ENCODE data around the gene ZIC1. TPM values are rescaled to one million over a fixed set of nuclear protein-coding genes. Genes with fewer than 3 reads are reported as not detected.

Gene ZIC1
- total and polyA plus RNA-seq, 4 donors: under 0.01 to 0.10 TPM; not detected in 2

- peaks cover 0 to 49% (median 28%) of the 10 kb centered on the region in 3 donors for H3K27me3 ChIP-seq (ENCODE audit: control insufficient read depth in 3 of 3, insufficient read depth in 3 of 3, low read length in 2 of 3)
- H3K27ac ChIP-seq (ENCODE audit: low read depth in 1 of 2, low read length in 1 of 2): no peak overlapping the region
- no peaks in the 10 kb centered on the region for H3K4me1 ChIP-seq (ENCODE audit: control insufficient read depth in 5 of 5, insufficient read depth in 5 of 5, low read length in 5 of 5)
- DNase-seq (peak in 1 of 3 donors; percentile 11), ATAC-seq (ENCODE audit: insufficient read depth, low FRiP score) (no peak)
- no peaks in the 10 kb centered on the region for H3K9me3 ChIP-seq (ENCODE audit: control insufficient read depth in 4 of 4, insufficient read depth in 3 of 4, low read length in 3 of 4)
- H3K9ac ChIP-seq (ENCODE audit: insufficient read depth in 1 of 2, low read length in 2 of 2): no peak overlapping the region
- no peaks in the 10 kb centered on the region for H3K36me3 ChIP-seq (ENCODE audit: control insufficient read depth in 4 of 4, insufficient read depth in 4 of 4, low read length in 4 of 4)
- 73 to 74% methylated on average over 3 of the region's 3 CpGs for WGBS, 2 donors
- TF ChIP-seq, protein P1, sequence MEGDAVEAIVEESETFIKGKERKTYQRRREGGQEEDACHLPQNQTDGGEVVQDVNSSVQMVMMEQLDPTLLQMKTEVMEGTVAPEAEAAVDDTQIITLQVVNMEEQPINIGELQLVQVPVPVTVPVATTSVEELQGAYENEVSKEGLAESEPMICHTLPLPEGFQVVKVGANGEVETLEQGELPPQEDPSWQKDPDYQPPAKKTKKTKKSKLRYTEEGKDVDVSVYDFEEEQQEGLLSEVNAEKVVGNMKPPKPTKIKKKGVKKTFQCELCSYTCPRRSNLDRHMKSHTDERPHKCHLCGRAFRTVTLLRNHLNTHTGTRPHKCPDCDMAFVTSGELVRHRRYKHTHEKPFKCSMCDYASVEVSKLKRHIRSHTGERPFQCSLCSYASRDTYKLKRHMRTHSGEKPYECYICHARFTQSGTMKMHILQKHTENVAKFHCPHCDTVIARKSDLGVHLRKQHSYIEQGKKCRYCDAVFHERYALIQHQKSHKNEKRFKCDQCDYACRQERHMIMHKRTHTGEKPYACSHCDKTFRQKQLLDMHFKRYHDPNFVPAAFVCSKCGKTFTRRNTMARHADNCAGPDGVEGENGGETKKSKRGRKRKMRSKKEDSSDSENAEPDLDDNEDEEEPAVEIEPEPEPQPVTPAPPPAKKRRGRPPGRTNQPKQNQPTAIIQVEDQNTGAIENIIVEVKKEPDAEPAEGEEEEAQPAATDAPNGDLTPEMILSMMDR (IDR thresholded peaks at IDR 0.05; ENCODE audit: control extremely low read depth, extremely low read depth): no peak
- H3K4me3 ChIP-seq: no peak overlapping the region
Measured at GRCh38 chr3:147431751-147432150, 22.6 kb downstream of the ZIC1 start.

GRCh38 chr3:147447224-147447623 is 38.1 kb downstream of the ZIC1 start:
- no peaks in the 10 kb centered on the region for H3K36me3 ChIP-seq (ENCODE audit: control insufficient read depth in 4 of 4, insufficient read depth in 4 of 4, low read length in 4 of 4)
- no peak overlapping the region for H3K9ac ChIP-seq (ENCODE audit: insufficient read depth in 1 of 2, low read length in 2 of 2)
- peaks cover 0 to 2% (median 0%) of the 10 kb centered on the region in 3 donors for H3K27me3 ChIP-seq (ENCODE audit: control insufficient read depth in 3 of 3, insufficient read depth in 3 of 3, low read length in 2 of 3)
- ATAC-seq (ENCODE audit: insufficient read depth, low FRiP score): no peak
- no peak for DNase-seq
- H3K9me3 ChIP-seq (ENCODE audit: control insufficient read depth in 4 of 4, insufficient read depth in 3 of 4, low read length in 3 of 4): no peaks in the 10 kb centered on the region
- no peak overlapping the region for H3K27ac ChIP-seq (ENCODE audit: low read depth in 1 of 2, low read length in 1 of 2)
- TF ChIP-seq, protein P1 (IDR thresholded peaks at IDR 0.05; ENCODE audit: control extremely low read depth, extremely low read depth): no peak
- H3K4me1 ChIP-seq (ENCODE audit: control insufficient read depth in 5 of 5, insufficient read depth in 5 of 5, low read length in 5 of 5): no peaks in the 10 kb centered on the region
- H3K4me3 ChIP-seq: no peak overlapping the region

GRCh38 chr3:147449669-147450068 is 40.5 kb downstream of the ZIC1 start:
- ATAC-seq (ENCODE audit: insufficient read depth, low FRiP score) (no peak), DNase-seq (no peak)
- TF ChIP-seq, protein P1 (IDR thresholded peaks at IDR 0.05; ENCODE audit: control extremely low read depth, extremely low read depth): no peak
- H3K4me3 ChIP-seq: no peak overlapping the region
- WGBS, 2 donors: 23 to 34% methylated on average over 3 of the region's 3 CpGs
- peaks cover 0 to 4% (median 0%) of the 10 kb centered on the region in 3 donors for H3K27me3 ChIP-seq (ENCODE audit: control insufficient read depth in 3 of 3, insufficient read depth in 3 of 3, low read length in 2 of 3)
- no peak overlapping the region for H3K9ac ChIP-seq (ENCODE audit: insufficient read depth in 1 of 2, low read length in 2 of 2)
- no peaks in the 10 kb centered on the region for H3K4me1 ChIP-seq (ENCODE audit: control insufficient read depth in 5 of 5, insufficient read depth in 5 of 5, low read length in 5 of 5)
- no peaks in the 10 kb centered on the region for H3K36me3 ChIP-seq (ENCODE audit: control insufficient read depth in 4 of 4, insufficient read depth in 4 of 4, low read length in 4 of 4)
- H3K27ac ChIP-seq (ENCODE audit: low read depth in 1 of 2, low read length in 1 of 2): no peak overlapping the region
- H3K9me3 ChIP-seq (ENCODE audit: control insufficient read depth in 4 of 4, insufficient read depth in 3 of 4, low read length in 3 of 4): no peaks in the 10 kb centered on the region

Data from lung (tissue), 12 donors.